ENCODE measurements around the gene BRD4.

- TF ChIP-seq CTCF (IDR thresholded peaks at IDR 0.05) = no peak
- TF ChIP-seq POLR2AphosphoS5 (IDR thresholded peaks at IDR 0.05) = no peak
- TF ChIP-seq EP300 (IDR thresholded peaks at IDR 0.05) = no peak
- no peak for TF ChIP-seq POLR2A (IDR thresholded peaks at IDR 0.05)
Observed at GRCh38 chr19:15313649-15314279, 18.6 kb downstream of the BRD4 start.

All from stomach (tissue), 4 donors.